HepG2 (cell line): ENCODE data around the gene GRHL3. TPM values are rescaled to one million over a fixed set of nuclear protein-coding genes. Genes with fewer than 3 reads are reported as not detected.

Experiments used
- ATAC-seq: fragments of 200-7000 bp; cut with Tn5 transposase; 3 replicates; pipeline ENCODE4 v1.9.1; 2020; ENCODE audit warnings: mild to moderate bottlenecking, moderate library complexity
- BruUV-seq: library from RNA; stranded (reverse); fragments of 400-500 nt; replicated peaks from 2 replicates; lab custom pipeline; 2021; lab: Mats Ljungman, UMichigan
- CTCF ChIA-PET: fragments of 300-600 bp; formaldehyde crosslinking; extraction: SDS; loops from one replicate; lab custom pipeline; 2021; ENCODE audit warnings: low total read pairs, inconsistent platforms, low intra/inter-chr PET ratio; lab: Yijun Ruan, JAX
- POLR2A ChIA-PET: fragments of 350-600 bp; sonication (Branson Sonifier 250); formaldehyde crosslinking; loops from one replicate; lab custom pipeline; 2020; ENCODE audit warnings: antibody characterized with exemption, inconsistent platforms; lab: Yijun Ruan, JAX
- DNase-seq: peaks from one replicate; pipeline ENCODE4 v3.0.0-alpha.2; 2015; ENCODE audit warnings: low spot score
- FAIRE-seq: peaks from 3 replicates; lab custom pipeline; 2011; peaks lifted over from hg19 to GRCh38; lab: Jason Lieb, UNC
- H2AFZ ChIP-seq: one replicate; pipeline ENCODE4 v1.6.1; 2011; ENCODE audit warnings: low read length, inconsistent platforms
- H3K27ac ChIP-seq: fragments of 300-600 bp; 3 replicates; pipeline ENCODE4 v1.8.0; 2011; ENCODE audit warnings: mixed run types, mild to moderate bottlenecking, mixed read lengths, low read length, inconsistent platforms; ENCODE audit not compliant: insufficient read depth; ENCODE audit errors: extremely low read length
- H3K27me3 ChIP-seq, 2 experiments: fragments of 200-600 bp in 1 of 2; 2 replicates in 1 of 2; 3 replicates in 1 of 2; pipeline versions ENCODE4 v1.6.0 to v1.8.0; 2011; ENCODE audit warnings: low read length in 2 of 2, mild to moderate bottlenecking in 2 of 2, moderate library complexity in 2 of 2, inconsistent platforms in 1 of 2; ENCODE audit not compliant: insufficient read depth in 2 of 2, control insufficient read depth in 1 of 2
- H3K36me3 ChIP-seq, 2 experiments: fragments of 200-600 bp in 1 of 2; replicated peaks in 1 of 2; 2 replicates in 1 of 2; 3 replicates in 1 of 2; pipeline versions ENCODE4 v1.5.1 to v1.8.0; 2011; ENCODE audit warnings: low read length in 2 of 2, inconsistent platforms in 1 of 2; ENCODE audit not compliant: insufficient read depth in 2 of 2, control insufficient read depth in 1 of 2
- H3K4me1 ChIP-seq: 2 replicates; pipeline ENCODE4 v1.5.1; 2012; ENCODE audit warnings: low read length, inconsistent platforms; ENCODE audit not compliant: insufficient read depth
- H3K4me2 ChIP-seq: 2 replicates; pipeline ENCODE4 v1.6.0; 2011; ENCODE audit warnings: low read depth, low read length, inconsistent platforms
- H3K4me3 ChIP-seq, 3 experiments: fragments of 200-600 bp in 1 of 3; sonication (generic), shearing (Covaris generic) in 1 of 3; replicated peaks in 1 of 3; 2 replicates each; pipeline ENCODE4 v1.5.1; 2011 to 2016; ENCODE audit warnings: low read length in 3 of 3, inconsistent platforms in 2 of 3, low read depth in 2 of 3, mild to moderate bottlenecking in 2 of 3, control low read depth in 1 of 3, mixed read lengths in 1 of 3; ENCODE audit not compliant: insufficient read depth in 1 of 3
- H3K79me2 ChIP-seq: one replicate; pipeline ENCODE4 v1.6.1; 2011; ENCODE audit warnings: low read length, inconsistent platforms; ENCODE audit not compliant: insufficient read depth
- H3K9ac ChIP-seq: 2 replicates; pipeline ENCODE4 v1.6.0; 2011; ENCODE audit warnings: mild to moderate bottlenecking, low read depth, low read length, inconsistent platforms; ENCODE audit not compliant: insufficient read depth
- H3K9me3 ChIP-seq: 2 replicates; pipeline ENCODE4 v1.5.1; 2012; ENCODE audit warnings: mild to moderate bottlenecking, low read length
- H4K20me1 ChIP-seq: 2 replicates; pipeline ENCODE4 v1.6.0; 2011; ENCODE audit warnings: inconsistent platforms, mild to moderate bottlenecking, low read length, moderate library complexity; ENCODE audit not compliant: insufficient read depth
- FOXJ3 ChIP-seq: sonication (generic); formaldehyde crosslinking; IDR thresholded peaks from 2 replicates; pipeline ENCODE4 v1.4.0; 2020; ENCODE audit warnings: missing genetic modification reagents, mild to moderate bottlenecking, borderline replicate concordance
- HMGA1 ChIP-seq: sonication (generic); formaldehyde crosslinking; conservative IDR thresholded peaks from 2 replicates; pipeline ENCODE4 v1.4.0; 2020; ENCODE audit warnings: missing genetic modification reagents
- MIER2 ChIP-seq: IDR thresholded peaks from 2 replicates; pipeline ENCODE4 v1.6.1; 2016; ENCODE audit warnings: missing biosample characterization, missing genetic modification reagents
- SP140L ChIP-seq: sonication (generic); formaldehyde crosslinking; IDR thresholded peaks from 2 replicates; pipeline ENCODE4 v1.4.0; 2020; ENCODE audit warnings: missing genetic modification reagents, borderline replicate concordance
- SSRP1 ChIP-seq: IDR thresholded peaks from 2 replicates; pipeline ENCODE4 v1.6.1; 2016; ENCODE audit warnings: control low read depth
- TCF7L2 ChIP-seq: IDR thresholded peaks from 2 replicates; pipeline ENCODE4 v1.6.1; 2011; ENCODE audit warnings: mild to moderate bottlenecking, low read depth, low read length, moderate library complexity
- ZNF234 ChIP-seq: sonication (generic); formaldehyde crosslinking; conservative IDR thresholded peaks from 2 replicates; pipeline ENCODE4 v1.5.1; 2020; ENCODE audit warnings: mild to moderate bottlenecking, missing genetic modification reagents
- ZNF343 ChIP-seq: sonication (generic); formaldehyde crosslinking; IDR thresholded peaks from 2 replicates; pipeline ENCODE4 v1.4.0; 2020; ENCODE audit warnings: mild to moderate bottlenecking, missing genetic modification reagents
- ZNF431 ChIP-seq: sonication (generic); formaldehyde crosslinking; IDR thresholded peaks from 2 replicates; pipeline ENCODE4 v1.9.0; 2022; ENCODE audit warnings: missing genetic modification reagents, low read depth, mild to moderate bottlenecking, borderline replicate concordance
- ZNF510 ChIP-seq: sonication (generic); formaldehyde crosslinking; IDR thresholded peaks from 2 replicates; pipeline ENCODE4 v1.4.0; 2020; ENCODE audit warnings: low read depth, mild to moderate bottlenecking, missing genetic modification reagents
- WGBS: methylation state at CpG from one replicate; pipeline ENCODE4 v1.1.6; 2017; ENCODE audit warnings: low lambda C conversion rate; 5-methylcytosine and 5-hydroxymethylcytosine counted together
- in situ Hi-C: cut with HindIII; loops from 2 replicates; pipeline ENCODE4 v1.10.0; 2017; ENCODE audit warnings: low pct_unique_long_range_greater_than_20kb; ENCODE audit not compliant: extremely low pct_ligation_motif_present
- intact Hi-C: fragments of 100-400 bp; cut with micrococcal nuclease; formaldehyde crosslinking; loops from one replicate; pipeline ENCODE4 v1.10.0; 2022; ENCODE audit not compliant: unreplicated experiment
- polyA plus RNA-seq, 8 experiments: library from polyadenylated mRNA; depleted of rRNA in 3 of 8; stranded (reverse) in 7 of 8; unstranded in 1 of 8; fragments of >200 nt; fragmentation: Illumina TruSeq in 4 of 8; extraction: Trizol in 4 of 8; gene quantifications; 2 replicates each; pipeline versions ENCODE4 v1.2.1 to v1.2.3, GENCODE V29; 2011 to 2016; ENCODE audit warnings: low read depth in 4 of 8, missing spikeins in 1 of 8, mixed read lengths in 1 of 8; ENCODE audit not compliant: insufficient read depth in 1 of 8
- total RNA-seq, 5 experiments: library from RNA; depleted of rRNA; stranded (reverse); fragments of >200 nt; fragmentation: Illumina TruSeq; extraction: Trizol; gene quantifications; 2 replicates each; pipeline ENCODE4 v1.2.3, GENCODE V29; 2016; ENCODE audit warnings: low read depth in 1 of 5
- TF ChIP-seq, protein P1 (sequence below): fragments of 450-650 bp; IDR thresholded peaks from 2 replicates; pipeline ENCODE4 v1.6.1; 2016

Gene GRHL3
- total and polyA plus RNA-seq, 2 of the 13 experiments (the other 11 are each of a cell fraction or from before 2014, with no cell fraction given): not detected

DNA sequence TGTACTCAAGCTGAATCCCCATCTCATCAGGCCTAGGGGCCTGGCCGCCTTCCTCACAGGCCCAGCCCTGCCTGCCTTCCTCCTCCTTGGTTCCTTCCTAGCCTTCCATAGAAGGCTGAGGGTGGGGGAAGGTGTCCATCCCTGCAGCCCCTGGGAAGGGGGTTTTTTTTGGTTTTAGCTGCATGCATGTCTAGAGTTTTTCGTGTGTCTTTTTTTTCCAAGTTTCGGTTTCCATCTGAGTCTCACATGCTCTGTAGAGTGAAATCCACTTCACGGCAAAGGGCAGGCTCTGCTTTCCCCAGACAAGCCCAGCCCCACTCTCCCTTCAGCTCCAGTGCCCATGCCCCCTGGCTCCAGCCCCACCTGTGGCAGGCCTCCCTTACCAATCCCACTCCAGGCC is 32.1 kb downstream of the GRHL3 start:
- in situ Hi-C loops (no loop called here), intact Hi-C loops (no loop called here)
- Histone ChIP-seq H3K4me1 (no peaks in the 10 kb centered on the region), H3K36me3 (no peaks in the 10 kb centered on the region), H4K20me1 (no peaks in the 10 kb centered on the region), H3K27ac (no peak overlapping the region), H2AFZ (no peak overlapping the region), H3K9me3 (no peaks in the 10 kb centered on the region), H3K4me2 (no peak overlapping the region), H3K9ac (no peak overlapping the region), H3K79me2 (no peaks in the 10 kb centered on the region), H3K27me3 (peaks cover 0 to 24% of the 10 kb centered on the region in 2 experiments; a peak in 3 of 5 replicates), H3K4me3 (no peak overlapping the region)
- POLR2A ChIA-PET: no interaction called here
- TF ChIP-seq SP140L (CRISPR knock-in tag): no peak
- no peak for TF ChIP-seq ZNF510
- TF ChIP-seq ZNF234 (CRISPR knock-in tag): no peak
- TF ChIP-seq ZNF431 (CRISPR knock-in tag): no peak
- TF ChIP-seq, protein P1, sequence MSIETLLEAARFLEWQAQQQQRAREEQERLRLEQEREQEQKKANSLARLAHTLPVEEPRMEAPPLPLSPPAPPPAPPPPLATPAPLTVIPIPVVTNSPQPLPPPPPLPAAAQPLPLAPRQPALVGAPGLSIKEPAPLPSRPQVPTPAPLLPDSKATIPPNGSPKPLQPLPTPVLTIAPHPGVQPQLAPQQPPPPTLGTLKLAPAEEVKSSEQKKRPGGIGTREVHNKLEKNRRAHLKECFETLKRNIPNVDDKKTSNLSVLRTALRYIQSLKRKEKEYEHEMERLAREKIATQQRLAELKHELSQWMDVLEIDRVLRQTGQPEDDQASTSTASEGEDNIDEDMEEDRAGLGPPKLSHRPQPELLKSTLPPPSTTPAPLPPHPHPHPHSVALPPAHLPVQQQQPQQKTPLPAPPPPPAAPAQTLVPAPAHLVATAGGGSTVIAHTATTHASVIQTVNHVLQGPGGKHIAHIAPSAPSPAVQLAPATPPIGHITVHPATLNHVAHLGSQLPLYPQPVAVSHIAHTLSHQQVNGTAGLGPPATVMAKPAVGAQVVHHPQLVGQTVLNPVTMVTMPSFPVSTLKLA: no peak
- no peak for TF ChIP-seq FOXJ3 (CRISPR knock-in tag)
- TF ChIP-seq HMGA1 (CRISPR knock-in tag): no peak
- no peak for TF ChIP-seq ZNF343 (CRISPR knock-in tag)
- TF ChIP-seq TCF7L2: no peak
- no peak for TF ChIP-seq MIER2
- no peak for TF ChIP-seq SSRP1 (CRISPR knock-in tag)
- 43% methylated on average over 4 of the region's 4 CpGs for WGBS
- BruUV-seq: no TSS peak
- DNase-seq (no peak), FAIRE-seq (no peak), ATAC-seq (no peak)
- CTCF ChIA-PET: no interaction called here
